GM23338 (cell line): Measurements from ENCODE around the gene ADGRL1. TPM values are rescaled to one million over a fixed set of nuclear protein-coding genes. Genes with fewer than 3 reads are reported as not detected.

ENCODE experiments used
- ATAC-seq: fragments of 200-7000 bp; cut with Tn5 transposase; 3 replicates; pipeline ENCODE4 v1.9.1; 2020
- DNase-seq: peaks from one replicate; pipeline ENCODE4 v3.0.0-alpha.2; 2015; ENCODE audit warnings: low spot score
- H2AFZ ChIP-seq: fragments of 200-600 bp; sonication (generic); 2 replicates; pipeline ENCODE4 v1.8.0; 2016; ENCODE audit warnings: antibody characterized with exemption, mild to moderate bottlenecking, moderate library complexity
- H3F3A ChIP-seq: fragments of 200-600 bp; sonication (generic); replicated peaks from 2 replicates; pipeline ENCODE4 v1.8.0; 2017; ENCODE audit warnings: antibody characterized with exemption, mixed run types, low read depth
- H3K27ac ChIP-seq: fragments of 200-600 bp; sonication (generic); 2 replicates; pipeline ENCODE4 v1.6.1; 2016; ENCODE audit warnings: low read depth
- H3K27me3 ChIP-seq: fragments of 200-600 bp; sonication (generic); 2 replicates; pipeline ENCODE4 v1.8.0; 2016; ENCODE audit warnings: mild to moderate bottlenecking, mixed run types, moderate library complexity; ENCODE audit not compliant: insufficient read depth
- H3K36me3 ChIP-seq: fragments of 200-600 bp; sonication (generic); 2 replicates; pipeline ENCODE4 v1.8.0; 2016; ENCODE audit warnings: mild to moderate bottlenecking; ENCODE audit not compliant: insufficient read depth
- H3K4me1 ChIP-seq: fragments of 200-600 bp; sonication (generic); 2 replicates; pipeline ENCODE4 v1.8.0; 2016; ENCODE audit warnings: mild to moderate bottlenecking, moderate library complexity; ENCODE audit not compliant: insufficient read depth
- H3K4me2 ChIP-seq: fragments of 200-600 bp; sonication (generic); 2 replicates; pipeline ENCODE4 v1.7.1; 2017; ENCODE audit warnings: mixed run types
- H3K4me3 ChIP-seq: fragments of 200-600 bp; sonication (generic); 2 replicates; pipeline ENCODE4 v1.6.1; 2016; ENCODE audit warnings: mixed run types
- H3K79me2 ChIP-seq: fragments of 200-600 bp; sonication (generic); replicated peaks from 2 replicates; pipeline ENCODE4 v1.8.0; 2017; ENCODE audit warnings: mild to moderate bottlenecking; ENCODE audit not compliant: insufficient read depth
- H3K9me2 ChIP-seq: fragments of 200-600 bp; sonication (generic); 2 replicates; pipeline ENCODE4 v1.8.0; 2017; ENCODE audit not compliant: insufficient read depth
- H4K20me1 ChIP-seq: fragments of 200-600 bp; sonication (generic); replicated peaks from 2 replicates; pipeline ENCODE4 v1.8.0; 2017; ENCODE audit warnings: mild to moderate bottlenecking; ENCODE audit not compliant: insufficient read depth
- H3K27ac Mint-ChIP-seq: 2 replicates; pipeline ENCODE4 v1.8.0; 2020; ENCODE audit warnings: inconsistent platforms, mild to moderate bottlenecking, moderate library complexity, mixed read lengths
- H3K27me3 Mint-ChIP-seq: 3 replicates; pipeline ENCODE4 v1.8.0; 2022; ENCODE audit warnings: low read depth, mild to moderate bottlenecking, moderate library complexity, mixed read lengths, inconsistent platforms; ENCODE audit not compliant: insufficient read depth, poor library complexity
- H3K36me3 Mint-ChIP-seq: 3 replicates; pipeline ENCODE4 v1.8.0; 2021; ENCODE audit warnings: low read depth, mild to moderate bottlenecking, inconsistent platforms, moderate library complexity, mixed read lengths
- H3K4me1 Mint-ChIP-seq: 3 replicates; pipeline ENCODE4 v1.8.0; 2020; ENCODE audit warnings: mild to moderate bottlenecking, inconsistent platforms, mixed read lengths
- H3K4me3 Mint-ChIP-seq: 3 replicates; pipeline ENCODE4 v1.8.0; 2021; ENCODE audit warnings: moderate library complexity, mild to moderate bottlenecking, inconsistent platforms, mixed read lengths
- H3K9me3 Mint-ChIP-seq: 3 replicates; pipeline ENCODE4 v1.8.0; 2020; ENCODE audit warnings: moderate library complexity, mild to moderate bottlenecking, inconsistent platforms, mixed read lengths
- CREB1 ChIP-seq: fragments of 250-450 bp; sonication (Bioruptor Pico); IDR thresholded peaks from 2 replicates; pipeline ENCODE4 v1.5.0; 2020; ENCODE audit warnings: low read depth, mild to moderate bottlenecking, moderate library complexity
- ETS1 ChIP-seq: IDR thresholded peaks from 2 replicates; pipeline ENCODE4 v1.6.1; 2016; ENCODE audit warnings: antibody characterized with exemption
- EZH2phosphoT487 ChIP-seq: fragments of 200-600 bp; sonication (generic); IDR thresholded peaks from one replicate; pipeline ENCODE4 v1.8.1; 2018; ENCODE audit warnings: antibody characterized with exemption; ENCODE audit not compliant: unreplicated experiment
- NANOG ChIP-seq: IDR thresholded peaks from 2 replicates; pipeline ENCODE4 v1.6.1; 2016; ENCODE audit warnings: antibody characterized with exemption, borderline replicate concordance
- POLR2AphosphoS5 ChIP-seq: IDR thresholded peaks from 2 replicates; pipeline ENCODE4 v1.6.1; 2016; ENCODE audit warnings: antibody characterized with exemption, low read depth
- REST ChIP-seq: IDR thresholded peaks from one replicate; pipeline ENCODE4 v1.6.1; 2018; ENCODE audit warnings: antibody characterized with exemption; ENCODE audit not compliant: unreplicated experiment
- STAT1 ChIP-seq: IDR thresholded peaks from one replicate; pipeline ENCODE4 v1.6.1; 2016; ENCODE audit warnings: antibody characterized with exemption; ENCODE audit not compliant: unreplicated experiment
- ZNF114 ChIP-seq: fragments of 250-450 bp; sonication (Bioruptor Pico); IDR thresholded peaks from 2 replicates; pipeline ENCODE4 v1.5.0; 2020; ENCODE audit warnings: mild to moderate bottlenecking, moderate library complexity
- ZNF331 ChIP-seq: fragments of 250-450 bp; sonication (Bioruptor Pico); IDR thresholded peaks from 2 replicates; pipeline ENCODE4 v1.5.0; 2020; ENCODE audit warnings: low read depth, mild to moderate bottlenecking, moderate library complexity
- ZNF462 ChIP-seq: fragments of 250-450 bp; sonication (Bioruptor Pico); IDR thresholded peaks from 2 replicates; pipeline ENCODE4 v1.5.0; 2020; ENCODE audit warnings: mild to moderate bottlenecking, moderate library complexity
- polyA plus RNA-seq: library from polyadenylated mRNA; unstranded; fragments of >200 nt; fragmentation: Nextera tagmentation; extraction: Ambion mirVana; gene quantifications from 2 replicates; pipeline ENCODE4 v1.2.1, GENCODE V29; 2016
- total RNA-seq: library from RNA; depleted of rRNA; stranded (reverse); fragments of >200 nt; shearing (Covaris generic); gene quantifications from 2 replicates; pipeline ENCODE4 v1.2.3, GENCODE V29; 2014

ADGRL1 gene
- total and polyA plus RNA-seq, 2 experiments from 2014 or later = 20.6 to 100 TPM

- TF ChIP-seq EZH2phosphoT487 = no peak
- no peak for TF ChIP-seq POLR2AphosphoS5
Observed at GRCh38 chr19:14168993-14169392, 37.0 kb downstream of the ADGRL1 start (continued).

- H3K9me3 Mint-ChIP-seq = no peaks in the 10 kb centered on the region
- TF ChIP-seq REST (no peak), ZNF114 (no peak), STAT1 (no peak), CREB1 (no peak), ZNF331 (CRISPR knock-in tag) (no peak), ETS1 (no peak), ZNF462 (CRISPR knock-in tag) (no peak), NANOG (no peak)
- ATAC-seq = no peak
Observed at GRCh38 chr19:14168259-14168972, 37.6 kb downstream of the ADGRL1 start.

More at GRCh38 chr19:14168259-14168972, 37.6 kb downstream of the ADGRL1 start:
- Mint-ChIP-seq H3K4me3 (no peak overlapping the region), H3K4me1 (peaks cover 25% of the 10 kb centered on the region), H3K27ac (no peak overlapping the region), H3K27me3 (peaks cover 8% of the 10 kb centered on the region), H3K36me3 (peaks cover 48% of the 10 kb centered on the region)
- Histone ChIP-seq H4K20me1 (peaks cover 5% of the 10 kb centered on the region; the same call in 1 of the 2 replicates), H3K27ac (no peak overlapping the region), H3K79me2 (no peaks in the 10 kb centered on the region), H3F3A (0 out of 2 replicates have a peak, but pooled peaks cover 3% of the 10 kb centered on the region), H3K9me2 (no peaks in the 10 kb centered on the region), H3K27me3 (no peaks in the 10 kb centered on the region), H3K4me1 (no peaks in the 10 kb centered on the region; the same call in 1 of the 2 replicates), H3K4me3 (no peak overlapping the region), H3K36me3 (peaks cover 19% of the 10 kb centered on the region), H2AFZ (no peak overlapping the region), H3K4me2 (no peak overlapping the region)
- DNase-seq = no peak
